ENCODE measurements around the gene TP53I13. TPM values are rescaled to one million over a fixed set of nuclear protein-coding genes. Genes with fewer than 3 reads are reported as not detected.
A peak's percentile ranks its signal among the peaks of the same experiment; 100 is the strongest.

The TP53I13 gene
- total RNA-seq, 1 experiment from 2014 or later: 29.6 TPM

GRCh38 chr17:29617481-29618271 lies 49.2 kb downstream of the TP53I13 start:
- ChIA-PET POLR2A (interaction anchor here (1.1 to 1.6 kb wide), 4 partner anchors 13 to 93 kb away, joined by 4 to 6 read pairs (median 5); no protein-coding TSS in a partner anchor), CTCF (interaction anchor here (0.6 to 2.1 kb wide), 21 partner anchors 9 to 248 kb away, joined by 3 to 11 read pairs (median 4); no protein-coding TSS in a partner anchor)
- no peaks in the 10 kb centered on the region for H3K9me3 Mint-ChIP-seq (ENCODE audit: unreplicated experiment)
- no peaks in the 10 kb centered on the region for H3K36me3 Mint-ChIP-seq (ENCODE audit: insufficient read depth, unreplicated experiment)
- no peak for DNase-seq (ENCODE audit: unreplicated experiment)
- no TSS peak for BruUV-seq (replicated peaks)
- TF ChIP-seq CTCF (IDR thresholded peaks at IDR 0.05; ENCODE audit: unreplicated experiment): peak; percentile 24
- H3K4me3 Mint-ChIP-seq (ENCODE audit: unreplicated experiment): no peak overlapping the region
- intact Hi-C loops (cut with micrococcal nuclease): no loop called here
- H3K27ac Mint-ChIP-seq (ENCODE audit: low read depth, unreplicated experiment): no peak overlapping the region
- H3K4me1 Mint-ChIP-seq (ENCODE audit: insufficient read depth, unreplicated experiment): peaks cover 27% of the 10 kb centered on the region
- no peaks in the 10 kb centered on the region for H3K27me3 Mint-ChIP-seq (ENCODE audit: insufficient read depth, unreplicated experiment)

GRCh38 chr17:29618272-29619065 lies 50.0 kb downstream of the TP53I13 start:
- no TSS peak for BruUV-seq (replicated peaks)
- Mint-ChIP-seq H3K27ac (ENCODE audit: low read depth, unreplicated experiment) (no peak overlapping the region), H3K36me3 (ENCODE audit: insufficient read depth, unreplicated experiment) (peaks cover 1% of the 10 kb centered on the region), H3K9me3 (ENCODE audit: unreplicated experiment) (no peaks in the 10 kb centered on the region), H3K4me3 (ENCODE audit: unreplicated experiment) (no peak overlapping the region), H3K4me1 (ENCODE audit: insufficient read depth, unreplicated experiment) (peaks cover 31% of the 10 kb centered on the region), H3K27me3 (ENCODE audit: insufficient read depth, unreplicated experiment) (no peaks in the 10 kb centered on the region)
- no peak for TF ChIP-seq CTCF (IDR thresholded peaks at IDR 0.05; ENCODE audit: unreplicated experiment)
- CTCF ChIA-PET: interaction anchor here (0.7 to 2.1 kb wide), 12 partner anchors 9 to 1006 kb away, joined by 3 to 11 read pairs (median 4); no protein-coding TSS in a partner anchor
- intact Hi-C loops (cut with micrococcal nuclease): no loop called here
- no peak for DNase-seq (ENCODE audit: unreplicated experiment)
- POLR2A ChIA-PET: interaction anchor here (1.1 to 1.6 kb wide), 4 partner anchors 13 to 93 kb away, joined by 4 to 6 read pairs (median 5); no protein-coding TSS in a partner anchor

GRCh38 chr17:29619251-29619650 lies 50.8 kb downstream of the TP53I13 start:
- no TSS peak for BruUV-seq (replicated peaks)
- H3K9me3 Mint-ChIP-seq (ENCODE audit: unreplicated experiment): no peaks in the 10 kb centered on the region
- TF ChIP-seq CTCF (IDR thresholded peaks at IDR 0.05; ENCODE audit: unreplicated experiment): no peak
- no peak overlapping the region for H3K4me3 Mint-ChIP-seq (ENCODE audit: unreplicated experiment)
- no peaks in the 10 kb centered on the region for H3K27me3 Mint-ChIP-seq (ENCODE audit: insufficient read depth, unreplicated experiment)
- no peak overlapping the region for H3K27ac Mint-ChIP-seq (ENCODE audit: low read depth, unreplicated experiment)
- intact Hi-C loops (cut with micrococcal nuclease): no loop called here
- peaks cover 38% of the 10 kb centered on the region for H3K4me1 Mint-ChIP-seq (ENCODE audit: insufficient read depth, unreplicated experiment)
- DNase-seq (ENCODE audit: unreplicated experiment): peak; percentile 29
- ChIA-PET POLR2A (interaction anchor here (0.9 kb wide), 1 partner anchor 229 kb away, joined by 3 read pairs; the partner anchor contains the start of gene TAOK1), CTCF (interaction anchor here (0.7 to 2.1 kb wide), 5 partner anchors 20 to 1330 kb away, joined by 3 to 5 read pairs (median 4); no protein-coding TSS in a partner anchor)
- H3K36me3 Mint-ChIP-seq (ENCODE audit: insufficient read depth, unreplicated experiment): peaks cover 5% of the 10 kb centered on the region

GRCh38 chr17:29620271-29620670 lies 51.8 kb downstream of the TP53I13 start:
- Mint-ChIP-seq H3K27ac (ENCODE audit: low read depth, unreplicated experiment) (no peak overlapping the region), H3K4me1 (ENCODE audit: insufficient read depth, unreplicated experiment) (peaks cover 41% of the 10 kb centered on the region), H3K36me3 (ENCODE audit: insufficient read depth, unreplicated experiment) (peaks cover 5% of the 10 kb centered on the region), H3K4me3 (ENCODE audit: unreplicated experiment) (no peak overlapping the region), H3K9me3 (ENCODE audit: unreplicated experiment) (no peaks in the 10 kb centered on the region), H3K27me3 (ENCODE audit: insufficient read depth, unreplicated experiment) (no peaks in the 10 kb centered on the region)
- POLR2A ChIA-PET: interaction anchor here (0.6 to 1.2 kb wide), 7 partner anchors 11 to 671 kb away, joined by 3 to 4 read pairs (median 3); partner anchors contain the start of gene TAOK1
- no peak for TF ChIP-seq CTCF (IDR thresholded peaks at IDR 0.05; ENCODE audit: unreplicated experiment)
- DNase-seq (ENCODE audit: unreplicated experiment): peak; percentile 79
- intact Hi-C loops (cut with micrococcal nuclease): no loop called here
- CTCF ChIA-PET: interaction anchor here (1.3 kb wide), 1 partner anchor 144 kb away, joined by 4 read pairs; no protein-coding TSS in a partner anchor
- no TSS peak for BruUV-seq (replicated peaks)
